ENCODE results near the gene ANKIB1. TPM values are rescaled to one million over a fixed set of nuclear protein-coding genes. Genes with fewer than 3 reads are reported as not detected.

Gene ANKIB1
- total RNA-seq, 4 donors from 2014 or later = 36.9 to 51.4 (median 41.4) TPM

DNA sequence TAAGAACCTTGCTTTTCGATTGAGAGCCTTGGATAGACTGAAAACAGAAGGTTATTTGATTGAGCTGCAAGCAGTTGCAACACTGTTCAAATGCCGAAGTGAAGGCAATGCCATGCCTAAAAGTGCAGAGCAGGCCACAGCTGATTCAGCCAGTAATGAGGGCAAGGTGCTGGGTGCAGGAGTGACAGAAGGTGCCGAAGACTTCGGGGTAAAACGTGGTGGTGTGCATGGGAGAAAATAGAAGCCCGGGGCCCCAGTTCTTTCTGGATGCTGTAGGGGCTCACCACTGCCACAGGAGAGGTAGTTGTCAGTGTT, 157.9 kb downstream of the ANKIB1 start:
- TF ChIP-seq, protein P1, sequence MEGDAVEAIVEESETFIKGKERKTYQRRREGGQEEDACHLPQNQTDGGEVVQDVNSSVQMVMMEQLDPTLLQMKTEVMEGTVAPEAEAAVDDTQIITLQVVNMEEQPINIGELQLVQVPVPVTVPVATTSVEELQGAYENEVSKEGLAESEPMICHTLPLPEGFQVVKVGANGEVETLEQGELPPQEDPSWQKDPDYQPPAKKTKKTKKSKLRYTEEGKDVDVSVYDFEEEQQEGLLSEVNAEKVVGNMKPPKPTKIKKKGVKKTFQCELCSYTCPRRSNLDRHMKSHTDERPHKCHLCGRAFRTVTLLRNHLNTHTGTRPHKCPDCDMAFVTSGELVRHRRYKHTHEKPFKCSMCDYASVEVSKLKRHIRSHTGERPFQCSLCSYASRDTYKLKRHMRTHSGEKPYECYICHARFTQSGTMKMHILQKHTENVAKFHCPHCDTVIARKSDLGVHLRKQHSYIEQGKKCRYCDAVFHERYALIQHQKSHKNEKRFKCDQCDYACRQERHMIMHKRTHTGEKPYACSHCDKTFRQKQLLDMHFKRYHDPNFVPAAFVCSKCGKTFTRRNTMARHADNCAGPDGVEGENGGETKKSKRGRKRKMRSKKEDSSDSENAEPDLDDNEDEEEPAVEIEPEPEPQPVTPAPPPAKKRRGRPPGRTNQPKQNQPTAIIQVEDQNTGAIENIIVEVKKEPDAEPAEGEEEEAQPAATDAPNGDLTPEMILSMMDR (IDR thresholded peaks at IDR 0.05; ENCODE audit: low read depth) = no peak

DNA sequence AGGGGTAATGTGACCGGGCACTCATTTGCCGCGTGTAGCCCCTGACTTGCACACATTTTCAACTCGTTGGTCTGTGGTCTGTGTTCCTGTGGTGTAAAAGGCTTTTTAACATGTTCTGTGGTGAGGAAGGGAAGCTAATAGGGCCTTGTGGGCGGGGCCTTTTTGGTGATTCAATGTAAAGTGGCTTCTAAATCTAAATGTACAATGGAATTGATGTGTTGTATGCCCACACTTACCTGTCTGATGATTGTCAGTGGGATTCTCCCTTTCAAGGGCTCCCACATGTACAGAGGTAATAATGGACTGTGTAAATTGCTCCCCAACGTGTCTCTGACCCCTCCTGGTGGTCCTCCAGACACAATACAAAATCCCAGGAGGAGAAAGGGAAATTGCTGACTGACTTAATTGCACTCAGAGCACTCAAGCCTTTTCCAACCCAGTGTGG, 158.4 kb downstream of the ANKIB1 start:
- TF ChIP-seq, protein P1 (IDR thresholded peaks at IDR 0.05; ENCODE audit: low read depth) = no peak

DNA sequence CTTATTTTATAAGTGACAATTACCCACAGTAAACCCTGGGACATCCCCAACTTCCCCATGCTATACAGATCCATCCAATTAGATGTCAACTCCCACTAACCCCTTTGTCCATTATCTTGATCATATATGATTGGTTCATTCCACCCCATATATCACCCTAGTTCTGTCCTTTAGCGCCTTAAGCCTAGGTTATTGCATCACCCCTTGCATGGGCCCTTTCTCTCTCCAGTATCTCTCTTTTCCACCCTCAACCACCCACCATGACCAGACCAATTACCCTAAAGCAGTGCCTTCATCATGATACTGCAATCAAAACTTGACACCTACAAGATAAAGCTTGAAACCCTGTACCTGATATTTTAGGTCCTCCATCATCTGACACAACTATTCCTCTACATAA, 163.6 kb downstream of the ANKIB1 start:
- TF ChIP-seq, protein P1 (IDR thresholded peaks at IDR 0.05; ENCODE audit: low read depth) = no peak

DNA sequence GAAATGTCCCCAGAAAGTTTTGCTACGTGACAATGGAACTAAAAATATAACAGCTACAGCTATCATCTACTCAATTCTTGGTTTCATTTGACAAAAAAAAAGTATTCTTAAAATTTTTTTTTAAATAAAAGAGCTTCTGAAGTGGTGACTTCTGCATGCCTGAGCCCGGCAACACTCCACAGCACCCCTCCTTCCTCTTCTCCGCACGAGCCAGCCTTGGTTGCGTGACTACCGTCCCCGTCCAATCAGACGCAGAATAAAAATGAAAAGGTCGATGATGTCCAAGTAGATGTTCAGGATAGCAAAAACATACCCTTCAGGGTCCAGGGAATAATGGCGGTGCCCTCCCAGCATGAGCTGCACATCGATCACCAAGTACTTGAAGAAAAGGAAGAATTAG, 167.0 kb downstream of the ANKIB1 start:
- TF ChIP-seq, protein P1 (IDR thresholded peaks at IDR 0.05; ENCODE audit: low read depth) = no peak

DNA sequence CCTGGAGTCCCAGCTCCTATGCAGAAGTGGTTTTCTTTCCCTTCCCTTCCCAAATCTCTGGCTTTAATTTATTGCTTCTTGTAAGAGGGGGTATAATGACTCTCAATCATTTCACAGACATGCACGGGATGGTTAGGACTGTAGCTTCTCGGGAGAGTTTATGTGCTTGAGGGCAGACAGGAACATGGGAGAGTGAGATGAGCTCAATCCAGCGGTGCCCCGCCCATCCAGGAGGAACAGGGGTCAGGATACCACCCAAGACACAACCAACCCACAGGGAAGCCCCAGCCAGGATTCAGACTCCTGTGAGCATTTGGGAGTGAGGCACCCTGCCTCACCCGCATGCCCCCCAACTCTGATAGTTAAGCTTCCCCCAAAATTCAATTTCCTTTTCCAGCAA, 167.8 kb downstream of the ANKIB1 start:
- TF ChIP-seq, protein P1 (IDR thresholded peaks at IDR 0.05; ENCODE audit: low read depth) = no peak

DNA sequence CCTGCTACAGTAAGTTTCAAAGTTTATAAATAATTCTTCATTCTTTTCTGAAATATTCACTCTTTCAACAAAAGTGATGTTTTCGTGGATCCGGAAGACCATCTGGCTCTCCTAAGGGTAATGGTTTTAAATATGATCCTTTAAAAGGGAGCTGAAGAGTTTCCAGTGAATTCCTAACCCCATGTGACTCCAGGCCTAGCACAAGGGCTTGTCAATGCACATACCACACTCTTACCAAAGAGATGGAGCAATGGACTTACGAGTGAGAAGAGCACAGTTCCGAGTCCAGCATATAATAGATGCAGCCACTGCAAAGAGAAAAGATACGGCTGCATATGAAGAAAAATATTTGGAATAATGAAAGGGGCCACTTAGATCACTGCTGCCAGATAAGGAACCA, 169.5 kb downstream of the ANKIB1 start:
- TF ChIP-seq, protein P1 (IDR thresholded peaks at IDR 0.05; ENCODE audit: low read depth) = no peak

DNA sequence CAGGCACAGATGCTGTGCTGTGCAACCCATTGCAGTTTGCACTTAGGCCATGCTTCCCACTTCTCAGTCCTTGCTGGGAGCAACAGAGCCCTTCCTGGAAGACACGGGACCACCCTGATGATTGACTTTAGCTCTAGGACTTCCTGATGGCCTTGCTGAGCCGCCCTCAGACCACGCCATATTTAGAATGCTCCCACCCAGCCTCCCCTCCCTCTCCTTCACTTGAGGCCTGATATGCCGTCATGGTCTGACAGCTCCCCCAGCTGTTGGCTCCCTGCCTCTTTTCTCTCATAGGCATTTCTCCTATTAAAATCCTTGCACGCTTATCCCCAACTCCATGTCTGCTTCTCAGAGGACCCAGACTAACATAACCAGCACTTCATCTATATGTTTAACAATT, 172.1 kb downstream of the ANKIB1 start:
- TF ChIP-seq, protein P1 (IDR thresholded peaks at IDR 0.05; ENCODE audit: low read depth) = no peak

All from subcutaneous adipose tissue (tissue), 4 donors.